ENCODE measurements around the gene EHD3.

EHD3 gene

DNA sequence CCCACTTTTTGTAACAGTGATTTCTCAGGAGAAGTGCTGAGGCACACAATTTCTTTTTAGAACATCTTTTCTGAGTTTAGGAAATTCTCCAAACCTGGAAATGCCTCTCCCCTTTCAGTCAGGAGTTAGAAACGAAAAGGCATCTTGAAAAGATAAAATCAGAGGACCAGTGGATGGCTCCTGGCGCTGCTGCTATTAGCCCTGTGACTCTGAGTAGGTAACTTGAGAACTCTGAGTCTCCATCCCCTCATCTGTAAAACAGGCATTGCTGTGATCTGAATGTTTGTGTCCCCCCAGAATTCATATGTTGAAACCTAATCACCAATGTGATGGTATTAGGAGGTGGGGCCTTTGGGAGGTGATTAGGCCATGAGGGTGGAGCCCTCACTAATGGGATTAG lies 50.2 kb downstream of the EHD3 start:
- no peaks in the 10 kb centered on the region for H3K79me2 ChIP-seq (ENCODE audit: insufficient read depth, low read length)
- no peak overlapping the region for H3K27ac ChIP-seq (ENCODE audit: low read depth, low read length)
- no peaks in the 10 kb centered on the region for H3K9me2 ChIP-seq (replicated peaks; ENCODE audit: insufficient read depth, low read length)
- no peaks in the 10 kb centered on the region for H3K36me3 ChIP-seq (ENCODE audit: low read length)
- no peak overlapping the region for H3K4me3 ChIP-seq (ENCODE audit: insufficient read depth, low read length, poor library complexity, severe bottlenecking)
- no peaks in the 10 kb centered on the region for H3F3A ChIP-seq (ENCODE audit: insufficient read depth)
- TF ChIP-seq, protein P1, sequence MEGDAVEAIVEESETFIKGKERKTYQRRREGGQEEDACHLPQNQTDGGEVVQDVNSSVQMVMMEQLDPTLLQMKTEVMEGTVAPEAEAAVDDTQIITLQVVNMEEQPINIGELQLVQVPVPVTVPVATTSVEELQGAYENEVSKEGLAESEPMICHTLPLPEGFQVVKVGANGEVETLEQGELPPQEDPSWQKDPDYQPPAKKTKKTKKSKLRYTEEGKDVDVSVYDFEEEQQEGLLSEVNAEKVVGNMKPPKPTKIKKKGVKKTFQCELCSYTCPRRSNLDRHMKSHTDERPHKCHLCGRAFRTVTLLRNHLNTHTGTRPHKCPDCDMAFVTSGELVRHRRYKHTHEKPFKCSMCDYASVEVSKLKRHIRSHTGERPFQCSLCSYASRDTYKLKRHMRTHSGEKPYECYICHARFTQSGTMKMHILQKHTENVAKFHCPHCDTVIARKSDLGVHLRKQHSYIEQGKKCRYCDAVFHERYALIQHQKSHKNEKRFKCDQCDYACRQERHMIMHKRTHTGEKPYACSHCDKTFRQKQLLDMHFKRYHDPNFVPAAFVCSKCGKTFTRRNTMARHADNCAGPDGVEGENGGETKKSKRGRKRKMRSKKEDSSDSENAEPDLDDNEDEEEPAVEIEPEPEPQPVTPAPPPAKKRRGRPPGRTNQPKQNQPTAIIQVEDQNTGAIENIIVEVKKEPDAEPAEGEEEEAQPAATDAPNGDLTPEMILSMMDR (IDR thresholded peaks at IDR 0.05; ENCODE audit: insufficient read depth, low read length, poor library complexity, severe bottlenecking) = no peak
- no peak for TF ChIP-seq EZH2phosphoT487 (conservative IDR thresholded peaks at IDR 0.05; ENCODE audit: low read length)
- H3K9me3 ChIP-seq (ENCODE audit: insufficient read depth, low read length) = no peaks in the 10 kb centered on the region
- no peak overlapping the region for H2AFZ ChIP-seq (ENCODE audit: low read depth, low read length, severe bottlenecking)
- no peaks in the 10 kb centered on the region for H3K27me3 ChIP-seq (ENCODE audit: low read length)
- H4K20me1 ChIP-seq (ENCODE audit: low read depth, low read length) = no peaks in the 10 kb centered on the region
- no peak overlapping the region for H3K9ac ChIP-seq (ENCODE audit: low read length)
- H3K4me2 ChIP-seq (ENCODE audit: low read depth, low read length, poor library complexity, severe bottlenecking) = no peak overlapping the region

DNA sequence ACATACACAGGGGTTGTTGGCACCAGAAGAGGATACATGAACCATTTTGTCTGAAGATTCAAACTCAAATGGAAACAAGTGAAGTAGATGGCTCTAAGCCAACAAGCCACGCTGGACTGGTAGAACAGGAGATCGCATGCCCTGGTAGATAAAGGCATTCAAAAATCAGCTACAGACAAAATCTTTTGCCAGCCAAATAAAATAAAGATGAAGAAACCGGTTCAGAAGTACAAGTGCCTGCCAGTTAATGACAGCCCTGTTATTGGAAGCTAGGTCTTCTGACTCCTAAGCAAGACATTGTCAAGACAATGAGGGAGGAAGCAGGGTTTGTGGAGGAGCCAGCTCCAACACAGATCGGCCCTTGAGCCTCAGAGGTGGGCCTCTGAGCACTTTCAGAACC lies 52.3 kb downstream of the EHD3 start:
- H3K36me3 ChIP-seq (ENCODE audit: low read length) = no peaks in the 10 kb centered on the region
- H3K27ac ChIP-seq (ENCODE audit: low read depth, low read length) = no peak overlapping the region
- TF ChIP-seq, protein P1 (IDR thresholded peaks at IDR 0.05; ENCODE audit: insufficient read depth, low read length, poor library complexity, severe bottlenecking) = no peak
- TF ChIP-seq EZH2phosphoT487 (conservative IDR thresholded peaks at IDR 0.05; ENCODE audit: low read length) = no peak
- no peaks in the 10 kb centered on the region for H3K9me2 ChIP-seq (replicated peaks; ENCODE audit: insufficient read depth, low read length)
- H3K4me2 ChIP-seq (ENCODE audit: low read depth, low read length, poor library complexity, severe bottlenecking) = no peak overlapping the region
- H2AFZ ChIP-seq (ENCODE audit: low read depth, low read length, severe bottlenecking) = no peak overlapping the region
- no peaks in the 10 kb centered on the region for H3K27me3 ChIP-seq (ENCODE audit: low read length)
- no peaks in the 10 kb centered on the region for H3K79me2 ChIP-seq (ENCODE audit: insufficient read depth, low read length)
- H4K20me1 ChIP-seq (ENCODE audit: low read depth, low read length) = no peaks in the 10 kb centered on the region
- no peaks in the 10 kb centered on the region for H3K9me3 ChIP-seq (ENCODE audit: insufficient read depth, low read length)
- no peak overlapping the region for H3K9ac ChIP-seq (ENCODE audit: low read length)
- H3F3A ChIP-seq (ENCODE audit: insufficient read depth) = no peaks in the 10 kb centered on the region
- H3K4me3 ChIP-seq (ENCODE audit: insufficient read depth, low read length, poor library complexity, severe bottlenecking) = no peak overlapping the region

DNA sequence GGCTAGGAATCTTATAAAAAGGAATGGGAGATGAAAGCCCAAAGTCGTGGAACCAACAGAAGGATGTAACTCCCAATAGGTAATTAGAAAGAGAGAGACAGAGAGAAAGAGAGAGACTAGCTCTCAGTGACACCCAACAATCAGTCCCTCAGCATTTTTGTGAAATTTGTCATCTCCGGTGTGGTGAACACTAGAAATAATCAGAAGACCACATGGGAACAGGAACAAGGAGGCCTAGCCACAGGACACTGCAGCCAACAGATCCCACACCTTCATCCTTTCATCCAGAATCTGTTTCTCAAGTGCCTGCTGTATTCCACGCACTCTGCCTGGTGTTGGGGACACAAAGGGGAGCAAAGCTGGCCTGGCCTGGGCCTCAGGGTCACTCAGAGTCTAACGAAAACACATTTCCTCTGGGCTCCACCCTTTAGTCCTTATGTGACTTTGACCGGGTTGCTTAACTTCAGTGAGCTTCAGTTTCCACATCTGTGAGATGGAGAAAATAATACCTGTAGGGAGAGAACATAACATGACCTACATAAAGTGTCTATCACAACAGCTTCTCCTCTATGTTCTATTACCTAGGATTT lies 53.1 kb downstream of the EHD3 start:
- no peak overlapping the region for H3K27ac ChIP-seq (ENCODE audit: low read depth, low read length)
- H3K4me3 ChIP-seq (ENCODE audit: insufficient read depth, low read length, poor library complexity, severe bottlenecking) = no peak overlapping the region
- no peaks in the 10 kb centered on the region for H3F3A ChIP-seq (ENCODE audit: insufficient read depth)
- H2AFZ ChIP-seq (ENCODE audit: low read depth, low read length, severe bottlenecking) = no peak overlapping the region
- H3K9ac ChIP-seq (ENCODE audit: low read length) = no peak overlapping the region
- H3K4me2 ChIP-seq (ENCODE audit: low read depth, low read length, poor library complexity, severe bottlenecking) = no peak overlapping the region
- no peaks in the 10 kb centered on the region for H4K20me1 ChIP-seq (ENCODE audit: low read depth, low read length)
- no peaks in the 10 kb centered on the region for H3K27me3 ChIP-seq (ENCODE audit: low read length)
- TF ChIP-seq, protein P1 (IDR thresholded peaks at IDR 0.05; ENCODE audit: insufficient read depth, low read length, poor library complexity, severe bottlenecking) = no peak
- TF ChIP-seq EZH2phosphoT487 (conservative IDR thresholded peaks at IDR 0.05; ENCODE audit: low read length) = no peak
- no peaks in the 10 kb centered on the region for H3K9me3 ChIP-seq (ENCODE audit: insufficient read depth, low read length)
- H3K36me3 ChIP-seq (ENCODE audit: low read length) = no peaks in the 10 kb centered on the region
- no peaks in the 10 kb centered on the region for H3K9me2 ChIP-seq (replicated peaks; ENCODE audit: insufficient read depth, low read length)
- no peaks in the 10 kb centered on the region for H3K79me2 ChIP-seq (ENCODE audit: insufficient read depth, low read length)

Measured in SU-DHL-6 (cell line).